Measurements from ENCODE around the gene CCDC183. TPM values are rescaled to one million over a fixed set of nuclear protein-coding genes. Genes with fewer than 3 reads are reported as not detected.

CCDC183 gene
- total and polyA plus RNA-seq, 10 of the 15 experiments (the other 5 are each of a cell fraction or from before 2014, with no cell fraction given) = 0.04 to 1.2 (median 0.55) TPM; not detected in 5

GRCh38 chr9:136827794-136828473 lies 31.8 kb downstream of the CCDC183 start:
- Histone ChIP-seq H3K9ac (ENCODE audit: control insufficient read depth, insufficient read depth, low read length) (no peak overlapping the region), H3K27ac (ENCODE audit: control insufficient read depth, insufficient read depth) (no peak overlapping the region), H3K9me3 (replicated peaks; ENCODE audit: control insufficient read depth, insufficient read depth, low read length) (no peaks in the 10 kb centered on the region), H3K4me2 (ENCODE audit: control insufficient read depth, insufficient read depth) (no peak overlapping the region), H3K4me1 (ENCODE audit: control insufficient read depth, insufficient read depth, low read length) (no peaks in the 10 kb centered on the region), H2AFZ (ENCODE audit: control insufficient read depth, low read depth, low read length) (no peak overlapping the region), H3K36me3 (ENCODE audit: control insufficient read depth in 2 of 2, insufficient read depth in 2 of 2, low read length in 1 of 2) (peaks cover 11 to 12% of the 10 kb centered on the region in 2 experiments), H4K20me1 (ENCODE audit: control insufficient read depth, insufficient read depth) (no peaks in the 10 kb centered on the region), H3K4me3 (no peak overlapping the region), H3K27me3 (replicated peaks in 1 of 2; ENCODE audit: control insufficient read depth in 2 of 2, insufficient read depth in 2 of 2, low read length in 1 of 2) (no peaks in the 10 kb centered on the region), H3K79me2 (ENCODE audit: control insufficient read depth, insufficient read depth, low read length) (no peaks in the 10 kb centered on the region)
- ChIA-PET RAD21 (ENCODE audit: unreplicated experiment) (no interaction called here), POLR2A (no interaction called here), CTCF (interaction anchor here (0.8 kb wide), 1 partner anchor 12 kb away, joined by 3 read pairs; no protein-coding TSS in a partner anchor), SMC1A (ENCODE audit: uncharacterized antibody, unreplicated experiment) (no interaction called here)
- no TSS peak for BruUV-seq (replicated peaks)
- DNase-seq (ENCODE audit: low read depth, low spot score) (no peak), FAIRE-seq (no peak), ATAC-seq (no peak)
- in situ Hi-C loops (cut with MboI) (no loop called here), intact Hi-C loops (cut with micrococcal nuclease; ENCODE audit: unreplicated experiment) (no loop called here)
- 95% methylated on average over 14 of the region's 14 CpGs for WGBS (ENCODE audit: insufficient coverage, insufficient replicate concordance, low lambda C conversion rate, missing lambda C conversion rate)
- no peak for TF ChIP-seq CBX5 (IDR thresholded peaks at IDR 0.05; ENCODE audit: low read depth)
- no peak for TF ChIP-seq HDAC6 (IDR thresholded peaks at IDR 0.05; ENCODE audit: unreplicated experiment)
- TF ChIP-seq ELK1 (IDR thresholded peaks at IDR 0.05; ENCODE audit: low read depth, low read length) = no peak

- H2AFZ ChIP-seq (ENCODE audit: control insufficient read depth, low read depth, low read length) = no peak overlapping the region
- in situ Hi-C loops (cut with MboI) = no loop called here
- H4K20me1 ChIP-seq (ENCODE audit: control insufficient read depth, insufficient read depth) = no peaks in the 10 kb centered on the region
- intact Hi-C loops (cut with micrococcal nuclease; ENCODE audit: unreplicated experiment) = no loop called here
- H3K9me3 ChIP-seq (replicated peaks; ENCODE audit: control insufficient read depth, insufficient read depth, low read length) = no peaks in the 10 kb centered on the region
- FAIRE-seq = no peak
- ChIA-PET RAD21 (ENCODE audit: unreplicated experiment) (no interaction called here), POLR2A (no interaction called here), SMC1A (ENCODE audit: uncharacterized antibody, unreplicated experiment) (no interaction called here), CTCF (no interaction called here)
- H3K36me3 ChIP-seq (ENCODE audit: control insufficient read depth in 2 of 2, insufficient read depth in 2 of 2, low read length in 1 of 2) = peaks cover 11 to 12% of the 10 kb centered on the region in 2 experiments
- WGBS (ENCODE audit: insufficient coverage, insufficient replicate concordance, low lambda C conversion rate, missing lambda C conversion rate) = 95% methylated on average over 31 of the region's 31 CpGs
- no TSS peak for BruUV-seq (replicated peaks)
- no peak overlapping the region for H3K4me2 ChIP-seq (ENCODE audit: control insufficient read depth, insufficient read depth)
- H3K9ac ChIP-seq (ENCODE audit: control insufficient read depth, insufficient read depth, low read length) = no peak overlapping the region
- H3K27me3 ChIP-seq (replicated peaks in 1 of 2; ENCODE audit: control insufficient read depth in 2 of 2, insufficient read depth in 2 of 2, low read length in 1 of 2) = no peaks in the 10 kb centered on the region
- H3K79me2 ChIP-seq (ENCODE audit: control insufficient read depth, insufficient read depth, low read length) = no peaks in the 10 kb centered on the region
- no peaks in the 10 kb centered on the region for H3K4me1 ChIP-seq (ENCODE audit: control insufficient read depth, insufficient read depth, low read length)
- ATAC-seq = no peak
- H3K4me3 ChIP-seq = no peak overlapping the region
- TF ChIP-seq BCL3 (IDR thresholded peaks at IDR 0.05; ENCODE audit: borderline replicate concordance, insufficient read depth, low read depth, low read length, poor library complexity, severe bottlenecking) (peak; percentile 31), RAD51 (IDR thresholded peaks at IDR 0.05) (no peak)
- no peak for DNase-seq (ENCODE audit: low read depth, low spot score)
- H3K27ac ChIP-seq (ENCODE audit: control insufficient read depth, insufficient read depth) = no peak overlapping the region
These were observed 32.5 kb downstream of the CCDC183 start for GRCh38 chr9:136828474-136829140.
